HG02884 (cell line): Measurements from ENCODE around the gene GHRH.

ENCODE experiments used
- ATAC-seq: cut with Tn5 transposase; IDR thresholded peaks from one replicate; pipeline ENCODE4 v1.9.1; 2021; ENCODE audit warnings: mild to moderate bottlenecking, moderate library complexity; ENCODE audit not compliant: unreplicated experiment

The GHRH gene

GRCh38 chr20:37265152-37265551 lies 3.5 kb upstream of the GHRH start:
- ATAC-seq: no peak

GRCh38 chr20:37263686-37264085 lies 2.1 kb upstream of the GHRH start:
- ATAC-seq: no peak

- ATAC-seq: no peak
Observed at GRCh38 chr20:37262505-37262904, 891 bp upstream of the GHRH start.

GRCh38 chr20:37260923-37261322 lies 691 bp downstream of the GHRH start:
- no peak for ATAC-seq

GRCh38 chr20:37259865-37260264 lies 1.7 kb downstream of the GHRH start:
- ATAC-seq: no peak

- no peak for ATAC-seq
Observed at GRCh38 chr20:37259031-37259430, 2.6 kb downstream of the GHRH start.

- no peak for ATAC-seq
Observed at GRCh38 chr20:37257988-37258387, 3.6 kb downstream of the GHRH start.

GRCh38 chr20:37257530-37257929 lies 4.1 kb downstream of the GHRH start:
- no peak for ATAC-seq

GRCh38 chr20:37256286-37256685 lies 5.3 kb downstream of the GHRH start:
- ATAC-seq: no peak

- no peak for ATAC-seq
Observed at GRCh38 chr20:37254114-37254878, 7.3 kb downstream of the GHRH start.

- ATAC-seq: no peak
Observed at GRCh38 chr20:37253087-37253486, 8.5 kb downstream of the GHRH start.

GRCh38 chr20:37251825-37252477 lies 9.7 kb downstream of the GHRH start:
- ATAC-seq: no peak

GRCh38 chr20:37249304-37249703 lies 12.3 kb downstream of the GHRH start:
- no peak for ATAC-seq

- no peak for ATAC-seq
Observed at GRCh38 chr20:37247547-37247946, 14.1 kb downstream of the GHRH start.

GRCh38 chr20:37246736-37247135 lies 14.9 kb downstream of the GHRH start:
- no peak for ATAC-seq

- ATAC-seq: no peak
Observed at GRCh38 chr20:37245216-37246150, 16.1 kb downstream of the GHRH start.

GRCh38 chr20:37244572-37244957 lies 17.0 kb downstream of the GHRH start:
- no peak for ATAC-seq

GRCh38 chr20:37243937-37244571 lies 17.6 kb downstream of the GHRH start:
- ATAC-seq: no peak

- ATAC-seq: no peak
Observed at GRCh38 chr20:37243076-37243936, 18.3 kb downstream of the GHRH start.

- ATAC-seq: no peak
Observed at GRCh38 chr20:37242503-37242902, 19.1 kb downstream of the GHRH start.
